GM23248 (cell line): ENCODE data around the gene WNT9B. TPM values are rescaled to one million over a fixed set of nuclear protein-coding genes. Genes with fewer than 3 reads are reported as not detected.

ENCODE experiments used
- DNase-seq: peaks from one replicate; pipeline ENCODE4 v3.0.0-alpha.2; 2015
- H2AFZ ChIP-seq: fragments of 200-600 bp; sonication (generic); 2 replicates; pipeline ENCODE4 v1.6.1; 2016; ENCODE audit warnings: antibody characterized with exemption
- H3F3A ChIP-seq: fragments of 200-600 bp; sonication (generic); 2 replicates; pipeline ENCODE4 v1.6.1; 2016; ENCODE audit warnings: mild to moderate bottlenecking, antibody characterized with exemption, mixed run types; ENCODE audit not compliant: insufficient read depth
- H3K27ac ChIP-seq: fragments of 200-600 bp; sonication (generic); 2 replicates; pipeline ENCODE4 v1.5.1; 2016; ENCODE audit warnings: mild to moderate bottlenecking
- H3K27me3 ChIP-seq: fragments of 200-600 bp; sonication (generic); replicated peaks from 2 replicates; pipeline ENCODE4 v1.6.1; 2016; ENCODE audit warnings: mild to moderate bottlenecking; ENCODE audit not compliant: insufficient read depth
- H3K36me3 ChIP-seq: fragments of 200-600 bp; sonication (generic); 2 replicates; pipeline ENCODE4 v1.6.1; 2016; ENCODE audit warnings: low read depth, mild to moderate bottlenecking
- H3K4me1 ChIP-seq: fragments of 200-600 bp; sonication (generic); 2 replicates; pipeline ENCODE4 v1.6.1; 2016; ENCODE audit warnings: mild to moderate bottlenecking; ENCODE audit not compliant: insufficient read depth
- H3K4me2 ChIP-seq: fragments of 200-600 bp; sonication (generic); one replicate; pipeline ENCODE4 v1.6.1; 2016; ENCODE audit warnings: mild to moderate bottlenecking; ENCODE audit not compliant: unreplicated experiment
- H3K4me3 ChIP-seq: fragments of 200-600 bp; sonication (generic); 2 replicates; pipeline ENCODE4 v1.5.1; 2016; ENCODE audit warnings: mild to moderate bottlenecking
- H3K79me2 ChIP-seq: fragments of 200-600 bp; sonication (generic); 2 replicates; pipeline ENCODE4 v1.6.1; 2016; ENCODE audit warnings: mild to moderate bottlenecking; ENCODE audit not compliant: insufficient read depth
- H3K9ac ChIP-seq: fragments of 200-600 bp; sonication (generic); 2 replicates; pipeline ENCODE4 v1.6.1; 2016; ENCODE audit warnings: mild to moderate bottlenecking
- H3K9me2 ChIP-seq: fragments of 200-600 bp; sonication (generic); 2 replicates; pipeline ENCODE4 v1.6.1; 2016; ENCODE audit warnings: mixed run types, mild to moderate bottlenecking, moderate library complexity; ENCODE audit not compliant: insufficient read depth
- H3K9me3 ChIP-seq: fragments of 200-600 bp; sonication (generic); one replicate; pipeline ENCODE4 v1.6.1; 2017; ENCODE audit warnings: low read depth
- H4K20me1 ChIP-seq: fragments of 200-600 bp; sonication (generic); 2 replicates; pipeline ENCODE4 v1.6.0; 2016; ENCODE audit not compliant: insufficient read depth
- EZH2 ChIP-seq: fragments of 200-600 bp; sonication (generic); IDR thresholded peaks from 2 replicates; pipeline ENCODE4 v1.6.1; 2018; ENCODE audit warnings: antibody characterized with exemption, mild to moderate bottlenecking; ENCODE audit not compliant: insufficient read depth, poor library complexity, severe bottlenecking
- EZH2phosphoT487 ChIP-seq: fragments of 200-600 bp; sonication (generic); IDR thresholded peaks from 2 replicates; pipeline ENCODE4 v1.6.1; 2018; ENCODE audit warnings: antibody characterized with exemption, moderate library complexity, mild to moderate bottlenecking, low read depth; ENCODE audit not compliant: insufficient read depth
- WGBS, 2 experiments: methylation state at CpG; one replicate each; pipeline ENCODE4 v1.1.6; 2015 to 2017; ENCODE audit warnings: low lambda C conversion rate in 2 of 2, low coverage in 1 of 2; ENCODE audit errors: missing lambda C conversion rate in 2 of 2; 5-methylcytosine and 5-hydroxymethylcytosine counted together
- in situ Hi-C: fragments of 300-500 bp; cut with MboI; formaldehyde crosslinking; loops from 2 replicates; pipeline ENCODE4 v1.15.0; 2020
- polyA plus RNA-seq: library from polyadenylated mRNA; unstranded; fragments of >200 nt; fragmentation: Nextera tagmentation; extraction: Ambion mirVana; gene quantifications from 2 replicates; pipeline ENCODE4 v1.2.1, GENCODE V29; 2016
- total RNA-seq: library from RNA; depleted of rRNA; stranded (reverse); fragments of >200 nt; shearing (Covaris generic); gene quantifications from 2 replicates; pipeline ENCODE4 v1.2.3, GENCODE V29; 2014; rRNA removed

Gene WNT9B, protein sequence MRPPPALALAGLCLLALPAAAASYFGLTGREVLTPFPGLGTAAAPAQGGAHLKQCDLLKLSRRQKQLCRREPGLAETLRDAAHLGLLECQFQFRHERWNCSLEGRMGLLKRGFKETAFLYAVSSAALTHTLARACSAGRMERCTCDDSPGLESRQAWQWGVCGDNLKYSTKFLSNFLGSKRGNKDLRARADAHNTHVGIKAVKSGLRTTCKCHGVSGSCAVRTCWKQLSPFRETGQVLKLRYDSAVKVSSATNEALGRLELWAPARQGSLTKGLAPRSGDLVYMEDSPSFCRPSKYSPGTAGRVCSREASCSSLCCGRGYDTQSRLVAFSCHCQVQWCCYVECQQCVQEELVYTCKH
- total RNA-seq (not detected in 2 replicates), polyA plus RNA-seq (not detected in 2 replicates)

GRCh38 chr17:46851029-46851741, at the start of gene WNT9B:
Gene WNT9B (plus strand): TSS chr17:46851583. CDS start chr17:46851639, 56 bp downstream.
- H3F3A ChIP-seq: no peaks in the 10 kb centered on the region
- H3K27me3 ChIP-seq: peaks cover 47% of the 10 kb centered on the region
- H3K9me2 ChIP-seq: no peaks in the 10 kb centered on the region
- WGBS, 2 experiments: 5 to 8% methylated on average over 18 to 64 of the region's 75 CpGs
- no peaks in the 10 kb centered on the region for H3K9me3 ChIP-seq
- no peak within 1 kb of the TSS for H3K27ac ChIP-seq
- no peaks in the 10 kb centered on the region for H3K36me3 ChIP-seq
- TF ChIP-seq EZH2 (no peak), EZH2phosphoT487 (no peak)
- H3K4me2 ChIP-seq: peak within 1 kb of the TSS; percentile 70
- in situ Hi-C loops: no loop called here
- no peaks in the 10 kb centered on the region for H3K4me1 ChIP-seq
- H2AFZ ChIP-seq: peak within 1 kb of the TSS; percentile 38
- no peaks in the 10 kb centered on the region for H4K20me1 ChIP-seq
- H3K79me2 ChIP-seq: no peaks in the 10 kb centered on the region
- no peak within 1 kb of the TSS for H3K9ac ChIP-seq
- H3K4me3 ChIP-seq: peak within 1 kb of the TSS; percentile 65
- DNase-seq: peak; percentile 56

DNA sequence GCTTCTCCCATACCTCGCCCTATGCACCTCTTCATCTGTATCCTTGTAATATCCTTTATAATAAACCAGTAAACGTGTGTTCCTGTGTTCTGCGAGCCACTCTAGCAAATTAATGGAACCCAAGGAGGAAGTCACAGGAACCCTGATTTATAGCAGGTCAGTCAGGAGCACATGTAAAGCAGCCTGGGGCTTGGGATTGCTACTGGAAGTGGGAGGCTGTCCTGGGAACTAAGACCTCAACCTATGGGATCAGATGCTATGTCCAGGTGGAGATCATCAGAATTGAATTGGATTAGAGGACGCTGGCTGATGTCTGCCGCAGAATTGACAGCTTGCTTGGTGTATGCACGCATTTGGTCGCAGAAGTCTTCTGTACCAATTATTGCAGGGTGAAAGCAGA, 48.6 kb upstream of the WNT9B start:
- TF ChIP-seq EZH2phosphoT487 (no peak), EZH2 (no peak)
- in situ Hi-C loops: no loop called here
- H4K20me1 ChIP-seq: no peaks in the 10 kb centered on the region
- H2AFZ ChIP-seq: no peak overlapping the region
- no peaks in the 10 kb centered on the region for H3K9me3 ChIP-seq
- no peak overlapping the region for H3K4me3 ChIP-seq
- no peak overlapping the region for H3K9ac ChIP-seq
- no peak for DNase-seq
- H3K4me2 ChIP-seq: no peak overlapping the region
- H3K4me1 ChIP-seq: no peaks in the 10 kb centered on the region
- 42 to 46% methylated on average over 7 of the region's 7 CpGs for WGBS, 2 experiments
- no peaks in the 10 kb centered on the region for H3K79me2 ChIP-seq
- no peaks in the 10 kb centered on the region for H3K36me3 ChIP-seq
- no peaks in the 10 kb centered on the region for H3K27me3 ChIP-seq
- no peaks in the 10 kb centered on the region for H3K9me2 ChIP-seq
- no peak overlapping the region for H3K27ac ChIP-seq
- no peaks in the 10 kb centered on the region for H3F3A ChIP-seq

DNA sequence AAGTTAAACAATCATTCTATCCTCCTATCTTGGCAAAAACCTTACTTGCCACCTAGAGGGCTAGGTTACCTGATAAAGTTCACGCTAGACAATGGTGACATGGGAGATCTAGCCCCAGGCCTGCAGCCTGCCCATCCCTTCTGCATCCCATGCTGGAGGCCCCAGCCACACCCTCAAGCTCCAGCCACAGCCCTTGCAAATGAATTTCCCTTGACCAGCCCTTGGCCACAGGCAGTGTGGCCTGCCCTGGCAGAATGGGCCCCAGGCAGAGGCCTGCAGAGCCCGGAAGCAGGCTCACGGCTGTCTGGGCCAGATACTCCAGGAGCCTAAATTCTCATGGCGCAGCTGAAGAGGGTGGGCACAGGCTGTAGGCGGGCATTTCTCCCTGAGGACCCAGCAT, 47.8 kb upstream of the WNT9B start:
- Histone ChIP-seq H3K9me2 (no peaks in the 10 kb centered on the region), H3K9me3 (no peaks in the 10 kb centered on the region), H2AFZ (no peak overlapping the region), H3K27me3 (no peaks in the 10 kb centered on the region), H3K36me3 (no peaks in the 10 kb centered on the region), H3K79me2 (no peaks in the 10 kb centered on the region), H3K4me1 (no peaks in the 10 kb centered on the region), H3K4me2 (no peak overlapping the region), H3F3A (no peaks in the 10 kb centered on the region), H3K4me3 (no peak overlapping the region), H3K27ac (no peak overlapping the region), H3K9ac (no peak overlapping the region), H4K20me1 (no peaks in the 10 kb centered on the region)
- 84 to 87% methylated on average over 5 of the region's 5 CpGs for WGBS, 2 experiments
- DNase-seq: no peak
- no peak for TF ChIP-seq EZH2phosphoT487
- no peak for TF ChIP-seq EZH2
- in situ Hi-C loops: no loop called here

DNA sequence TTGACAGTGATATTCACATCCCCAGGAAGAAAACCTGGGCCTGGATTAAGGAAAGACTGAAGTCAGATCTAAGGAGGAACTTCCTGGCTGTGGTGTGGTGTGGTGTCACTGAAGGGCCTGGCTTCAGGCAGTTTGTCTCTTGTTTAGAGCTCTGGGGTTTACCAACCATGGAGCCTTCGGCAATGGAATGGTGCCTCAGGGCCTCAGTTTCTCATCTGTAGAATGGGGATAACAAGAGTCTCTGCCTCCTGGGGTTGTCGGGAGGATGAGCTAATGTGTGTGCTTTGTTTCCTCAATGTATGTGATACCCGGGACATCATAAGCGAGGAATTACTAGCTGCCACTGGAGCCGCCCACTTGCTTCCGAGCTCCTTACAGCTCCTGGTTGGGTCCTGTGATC, 45.6 kb upstream of the WNT9B start:
- no peak for DNase-seq
- H3K9ac ChIP-seq: no peak overlapping the region
- in situ Hi-C loops: loop anchor here (5.0 kb wide), 1 partner anchor 48 kb away; no protein-coding TSS in a partner anchor
- no peaks in the 10 kb centered on the region for H4K20me1 ChIP-seq
- H3K9me3 ChIP-seq: no peaks in the 10 kb centered on the region
- H2AFZ ChIP-seq: no peak overlapping the region
- H3K4me3 ChIP-seq: no peak overlapping the region
- H3K36me3 ChIP-seq: no peaks in the 10 kb centered on the region
- H3K9me2 ChIP-seq: no peaks in the 10 kb centered on the region
- no peak for TF ChIP-seq EZH2
- TF ChIP-seq EZH2phosphoT487: no peak
- no peaks in the 10 kb centered on the region for H3K79me2 ChIP-seq
- H3K4me2 ChIP-seq: no peak overlapping the region
- 86 to 94% methylated on average over 6 of the region's 6 CpGs for WGBS, 2 experiments
- no peaks in the 10 kb centered on the region for H3K4me1 ChIP-seq
- H3K27ac ChIP-seq: no peak overlapping the region
- H3F3A ChIP-seq: no peaks in the 10 kb centered on the region
- H3K27me3 ChIP-seq: no peaks in the 10 kb centered on the region
